ENCODE results near the gene NIPSNAP3A.

DNA sequence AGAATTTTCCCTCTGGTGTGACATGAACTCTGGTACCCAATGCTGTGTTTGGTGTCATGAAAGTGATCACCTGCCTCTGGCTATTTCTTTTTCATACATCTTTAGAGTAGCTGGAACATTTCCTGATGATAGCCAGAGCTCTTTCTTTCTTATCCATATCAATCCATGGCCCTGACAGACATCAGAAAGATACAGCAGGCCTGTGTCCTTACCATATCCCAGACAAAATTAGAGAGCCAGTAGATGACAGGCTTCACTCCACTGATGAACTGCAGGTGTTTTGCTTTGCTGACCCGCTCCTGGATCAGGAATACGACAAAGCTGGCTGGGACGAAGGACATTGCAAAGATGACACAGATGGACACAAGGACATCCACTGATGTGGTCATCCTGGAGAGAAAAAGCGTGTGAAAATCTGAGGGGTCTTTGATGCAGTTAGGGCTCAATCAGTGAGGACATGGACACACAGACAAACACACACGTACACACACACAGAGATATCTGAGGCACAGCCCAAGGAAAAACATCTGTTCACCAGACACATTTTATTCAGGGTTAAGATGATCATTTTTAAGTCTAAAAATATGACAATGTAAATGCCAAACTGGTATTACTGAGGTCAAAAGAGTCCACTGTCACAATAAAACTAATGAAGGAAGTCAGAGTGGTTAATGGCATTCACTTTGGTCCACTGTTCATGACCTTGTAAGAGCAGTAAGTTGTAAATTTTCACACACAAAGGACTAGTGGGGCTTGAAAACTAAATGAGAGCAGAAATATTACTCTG is 50.9 kb downstream of the NIPSNAP3A start:
- TF ChIP-seq POLR2AphosphoS5 (IDR thresholded peaks at IDR 0.05; ENCODE audit: low read depth, low read length) (no peak), TAF1 (IDR thresholded peaks at IDR 0.05; ENCODE audit: borderline replicate concordance, insufficient read depth, low read length) (no peak), SIN3A (IDR thresholded peaks at IDR 0.05; ENCODE audit: borderline replicate concordance, insufficient read depth, low read length) (no peak), FOXP2 (optimal IDR thresholded peaks at IDR 0.05; ENCODE audit: borderline replicate concordance, extremely low read depth, extremely low read length, insufficient read depth) (no peak)
- TF ChIP-seq, protein P1, sequence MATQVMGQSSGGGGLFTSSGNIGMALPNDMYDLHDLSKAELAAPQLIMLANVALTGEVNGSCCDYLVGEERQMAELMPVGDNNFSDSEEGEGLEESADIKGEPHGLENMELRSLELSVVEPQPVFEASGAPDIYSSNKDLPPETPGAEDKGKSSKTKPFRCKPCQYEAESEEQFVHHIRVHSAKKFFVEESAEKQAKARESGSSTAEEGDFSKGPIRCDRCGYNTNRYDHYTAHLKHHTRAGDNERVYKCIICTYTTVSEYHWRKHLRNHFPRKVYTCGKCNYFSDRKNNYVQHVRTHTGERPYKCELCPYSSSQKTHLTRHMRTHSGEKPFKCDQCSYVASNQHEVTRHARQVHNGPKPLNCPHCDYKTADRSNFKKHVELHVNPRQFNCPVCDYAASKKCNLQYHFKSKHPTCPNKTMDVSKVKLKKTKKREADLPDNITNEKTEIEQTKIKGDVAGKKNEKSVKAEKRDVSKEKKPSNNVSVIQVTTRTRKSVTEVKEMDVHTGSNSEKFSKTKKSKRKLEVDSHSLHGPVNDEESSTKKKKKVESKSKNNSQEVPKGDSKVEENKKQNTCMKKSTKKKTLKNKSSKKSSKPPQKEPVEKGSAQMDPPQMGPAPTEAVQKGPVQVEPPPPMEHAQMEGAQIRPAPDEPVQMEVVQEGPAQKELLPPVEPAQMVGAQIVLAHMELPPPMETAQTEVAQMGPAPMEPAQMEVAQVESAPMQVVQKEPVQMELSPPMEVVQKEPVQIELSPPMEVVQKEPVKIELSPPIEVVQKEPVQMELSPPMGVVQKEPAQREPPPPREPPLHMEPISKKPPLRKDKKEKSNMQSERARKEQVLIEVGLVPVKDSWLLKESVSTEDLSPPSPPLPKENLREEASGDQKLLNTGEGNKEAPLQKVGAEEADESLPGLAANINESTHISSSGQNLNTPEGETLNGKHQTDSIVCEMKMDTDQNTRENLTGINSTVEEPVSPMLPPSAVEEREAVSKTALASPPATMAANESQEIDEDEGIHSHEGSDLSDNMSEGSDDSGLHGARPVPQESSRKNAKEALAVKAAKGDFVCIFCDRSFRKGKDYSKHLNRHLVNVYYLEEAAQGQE (IDR thresholded peaks at IDR 0.05; ENCODE audit: insufficient read depth in 1 of 2, low read depth in 2 of 2, low read length in 2 of 2), result no peak

All from PFSK-1 (cell line).